Activated naive CD8-positive, alpha-beta T cell treated with anti-CD3 and anti-CD28 coated beads for 36 hours (primary cell): Measurements from ENCODE around the gene PRPF38A. TPM values are rescaled to one million over a fixed set of nuclear protein-coding genes. Genes with fewer than 3 reads are reported as not detected.

Experiments
- DNase-seq: peaks from one replicate; pipeline ENCODE4 v3.0.0; 2021
- H3K27ac Mint-ChIP-seq: one replicate; pipeline ENCODE4 v1.8.0; 2022; ENCODE audit warnings: mild to moderate bottlenecking, moderate library complexity, mixed read lengths
- H3K27me3 Mint-ChIP-seq: one replicate; pipeline ENCODE4 v1.8.0; 2022; ENCODE audit warnings: mild to moderate bottlenecking, mixed read lengths
- H3K36me3 Mint-ChIP-seq: one replicate; pipeline ENCODE4 v1.8.0; 2021; ENCODE audit warnings: mild to moderate bottlenecking, mixed read lengths
- H3K4me1 Mint-ChIP-seq: one replicate; pipeline ENCODE4 v1.8.0; 2021; ENCODE audit warnings: mixed read lengths
- H3K4me3 Mint-ChIP-seq: one replicate; pipeline ENCODE4 v1.8.0; 2022; ENCODE audit warnings: mild to moderate bottlenecking, moderate library complexity, mixed read lengths
- H3K9me3 Mint-ChIP-seq: one replicate; pipeline ENCODE4 v1.8.0; 2022; ENCODE audit warnings: mixed read lengths
- total RNA-seq, 2 experiments: library from RNA; stranded (reverse); gene quantifications; one replicate each; pipeline ENCODE4 v1.2.3, GENCODE V29; 2021

Gene PRPF38A
- total RNA-seq = 100 to 1,000 TPM; 114 to 119 TPM

- peak within 1 kb of the TSS; percentile 100 for H3K4me3 Mint-ChIP-seq
- peaks cover 65% of the 10 kb centered on the region for H3K36me3 Mint-ChIP-seq
- no peaks in the 10 kb centered on the region for H3K27me3 Mint-ChIP-seq
- peak within 1 kb of the TSS; percentile 100 for H3K27ac Mint-ChIP-seq
- H3K9me3 Mint-ChIP-seq = no peaks in the 10 kb centered on the region
- H3K4me1 Mint-ChIP-seq = peaks cover 40% of the 10 kb centered on the region
- peak; percentile 96 for DNase-seq
Observed at GRCh38 chr1:52404116-52404974, at the start of gene PRPF38A, which contains the start of gene ORC1. PRPF38A (plus strand) TSS chr1:52404602; CDS start chr1:52404750, 148 bp downstream. ORC1 (minus strand) TSS chr1:52404423; CDS start chr1:52402223, 2,200 bp downstream.

DNA sequence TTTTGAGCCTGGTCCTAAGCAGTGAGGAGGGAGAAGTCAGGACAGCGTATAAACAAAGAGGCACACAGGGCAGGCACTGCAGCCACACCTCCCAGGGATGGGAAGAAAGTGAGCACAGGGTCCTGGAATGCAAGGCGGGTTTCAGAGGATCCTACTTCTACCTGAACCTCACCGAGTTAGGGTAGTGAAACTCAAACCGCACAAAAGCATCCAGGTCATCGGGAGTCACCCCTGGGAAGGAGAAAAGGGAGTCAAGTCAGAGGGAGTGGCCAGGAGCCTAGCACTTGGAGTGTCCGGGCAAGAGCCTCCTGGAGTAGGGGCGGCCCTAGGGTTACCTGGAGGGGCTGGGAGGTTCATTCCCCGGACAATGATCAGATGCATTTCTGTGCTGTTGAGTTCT lies 49.0 kb upstream of the PRPF38A start:
- peak overlapping the region; percentile 4 for H3K27ac Mint-ChIP-seq
- H3K36me3 Mint-ChIP-seq = peaks cover 25% of the 10 kb centered on the region
- DNase-seq = no peak

GRCh38 chr1:52355847-52356505 lies 48.4 kb upstream of the PRPF38A start:
- Mint-ChIP-seq H3K4me3 (no peak overlapping the region), H3K27me3 (no peaks in the 10 kb centered on the region), H3K27ac (peak overlapping the region; percentile 65), H3K36me3 (peaks cover 25% of the 10 kb centered on the region), H3K9me3 (no peaks in the 10 kb centered on the region), H3K4me1 (no peaks in the 10 kb centered on the region)
- no peak for DNase-seq

More for the DNA sequence above, 49.0 kb upstream of the PRPF38A start:
- Mint-ChIP-seq H3K27me3 (no peaks in the 10 kb centered on the region), H3K4me1 (no peaks in the 10 kb centered on the region), H3K9me3 (no peaks in the 10 kb centered on the region), H3K4me3 (no peak overlapping the region)

DNA sequence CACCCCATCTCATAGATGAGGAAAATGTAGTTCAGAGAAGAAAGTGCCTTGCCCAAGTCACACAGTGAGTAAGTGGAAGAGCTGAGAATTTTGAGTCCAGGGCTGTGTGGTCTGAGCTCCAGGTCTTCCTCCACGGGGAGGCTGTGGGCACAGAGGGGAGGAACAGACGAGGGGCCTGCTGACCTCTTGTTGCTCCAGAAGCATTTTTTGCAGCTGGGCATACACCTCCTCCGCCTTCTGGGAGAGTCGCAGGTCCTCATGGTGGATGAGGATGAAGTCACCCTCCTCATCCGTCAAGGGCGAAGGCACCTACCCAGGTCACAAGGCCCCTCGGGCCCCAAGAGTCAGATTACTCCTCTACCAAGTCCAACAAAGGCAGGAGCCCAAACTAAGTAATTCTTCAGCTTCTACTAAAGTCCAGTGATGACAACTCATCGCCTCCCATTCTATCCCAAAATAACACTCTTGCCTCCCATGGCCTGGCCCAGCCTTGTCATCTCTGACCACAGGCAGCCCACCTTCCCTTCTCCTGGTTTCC lies 47.5 kb upstream of the PRPF38A start:
- no peak overlapping the region for H3K4me3 Mint-ChIP-seq
- H3K36me3 Mint-ChIP-seq = peaks cover 25% of the 10 kb centered on the region
- H3K9me3 Mint-ChIP-seq = no peaks in the 10 kb centered on the region
- peak overlapping the region; percentile 65 for H3K27ac Mint-ChIP-seq
- H3K27me3 Mint-ChIP-seq = no peaks in the 10 kb centered on the region
- peaks cover 2% of the 10 kb centered on the region for H3K4me1 Mint-ChIP-seq
- DNase-seq = no peak

GRCh38 chr1:52357397-52357796 lies 47.0 kb upstream of the PRPF38A start:
- Mint-ChIP-seq H3K4me1 (peaks cover 2% of the 10 kb centered on the region), H3K9me3 (no peaks in the 10 kb centered on the region), H3K27me3 (no peaks in the 10 kb centered on the region), H3K36me3 (peaks cover 25% of the 10 kb centered on the region), H3K27ac (no peak overlapping the region), H3K4me3 (no peak overlapping the region)
- DNase-seq = no peak

- H3K9me3 Mint-ChIP-seq = no peaks in the 10 kb centered on the region
- H3K27me3 Mint-ChIP-seq = no peaks in the 10 kb centered on the region
- H3K4me3 Mint-ChIP-seq = no peak overlapping the region
- H3K27ac Mint-ChIP-seq = no peak overlapping the region
- peaks cover 32% of the 10 kb centered on the region for H3K36me3 Mint-ChIP-seq
- H3K4me1 Mint-ChIP-seq = peaks cover 5% of the 10 kb centered on the region
- DNase-seq = no peak
Observed at GRCh38 chr1:52358851-52359497, 45.4 kb upstream of the PRPF38A start.

DNA sequence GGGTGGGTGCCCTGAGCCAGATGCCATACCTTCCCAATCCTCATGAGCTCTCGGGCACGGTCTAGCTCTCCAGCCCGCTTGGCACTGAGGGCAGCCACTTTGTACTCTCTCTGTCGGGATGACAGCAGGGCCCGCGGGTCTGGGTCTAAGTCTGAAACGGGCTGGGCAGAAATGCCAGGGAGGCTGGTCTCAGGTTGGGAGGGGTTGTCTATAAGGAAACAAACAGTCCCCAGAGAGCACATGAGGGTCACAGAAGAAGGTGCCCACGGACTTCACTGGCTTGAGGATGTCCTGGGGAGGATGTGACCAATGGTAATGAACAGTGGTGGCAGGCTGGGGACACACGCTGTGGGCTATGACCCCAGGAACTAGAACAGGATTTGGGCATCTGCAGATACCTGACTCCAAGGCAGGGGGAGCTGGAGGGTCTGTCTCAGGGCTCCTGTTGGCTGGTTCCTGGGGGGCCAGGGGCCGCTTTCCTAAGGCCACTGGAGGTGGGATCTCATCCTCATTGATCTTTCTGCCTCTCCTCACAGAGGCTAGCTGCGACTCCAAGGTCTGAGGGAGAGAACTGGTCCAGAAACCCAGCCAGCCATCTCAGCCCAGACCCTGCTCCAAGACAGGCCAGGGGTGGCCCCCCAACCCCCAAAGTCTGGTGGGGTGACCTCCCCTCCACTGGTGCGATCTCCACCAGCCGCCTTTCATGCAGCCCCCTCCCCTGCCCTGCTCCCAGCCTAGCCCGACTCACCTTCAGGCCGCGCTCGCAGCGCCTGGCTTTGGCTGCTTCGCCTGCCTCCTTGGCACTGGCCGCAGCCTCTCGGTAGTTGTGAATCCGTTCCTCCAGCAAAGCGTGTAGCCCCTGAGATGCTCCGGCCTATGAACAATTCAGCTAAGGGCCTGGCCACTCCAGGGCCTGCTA lies 44.5 kb upstream of the PRPF38A start:
- Mint-ChIP-seq H3K4me1 (peaks cover 12% of the 10 kb centered on the region), H3K36me3 (peaks cover 31% of the 10 kb centered on the region)

GRCh38 chr1:52360595-52360968 lies 43.8 kb upstream of the PRPF38A start:
- Mint-ChIP-seq H3K4me3 (no peak overlapping the region), H3K27me3 (no peaks in the 10 kb centered on the region), H3K27ac (no peak overlapping the region), H3K9me3 (no peaks in the 10 kb centered on the region), H3K36me3 (peaks cover 29% of the 10 kb centered on the region), H3K4me1 (peaks cover 15% of the 10 kb centered on the region)
- DNase-seq = no peak

More for the DNA sequence above, 44.5 kb upstream of the PRPF38A start:
- Mint-ChIP-seq H3K9me3 (no peaks in the 10 kb centered on the region), H3K27me3 (no peaks in the 10 kb centered on the region), H3K27ac (no peak overlapping the region), H3K4me3 (no peak overlapping the region)
- no peak for DNase-seq

- Mint-ChIP-seq H3K27me3 (no peaks in the 10 kb centered on the region), H3K27ac (peak overlapping the region; percentile 62), H3K9me3 (no peaks in the 10 kb centered on the region), H3K36me3 (peaks cover 22% of the 10 kb centered on the region), H3K4me3 (peak overlapping the region; percentile 98), H3K4me1 (peaks cover 35% of the 10 kb centered on the region)
- DNase-seq = no peak
Observed at GRCh38 chr1:52364235-52364839, 40.1 kb upstream of the PRPF38A start.

DNA sequence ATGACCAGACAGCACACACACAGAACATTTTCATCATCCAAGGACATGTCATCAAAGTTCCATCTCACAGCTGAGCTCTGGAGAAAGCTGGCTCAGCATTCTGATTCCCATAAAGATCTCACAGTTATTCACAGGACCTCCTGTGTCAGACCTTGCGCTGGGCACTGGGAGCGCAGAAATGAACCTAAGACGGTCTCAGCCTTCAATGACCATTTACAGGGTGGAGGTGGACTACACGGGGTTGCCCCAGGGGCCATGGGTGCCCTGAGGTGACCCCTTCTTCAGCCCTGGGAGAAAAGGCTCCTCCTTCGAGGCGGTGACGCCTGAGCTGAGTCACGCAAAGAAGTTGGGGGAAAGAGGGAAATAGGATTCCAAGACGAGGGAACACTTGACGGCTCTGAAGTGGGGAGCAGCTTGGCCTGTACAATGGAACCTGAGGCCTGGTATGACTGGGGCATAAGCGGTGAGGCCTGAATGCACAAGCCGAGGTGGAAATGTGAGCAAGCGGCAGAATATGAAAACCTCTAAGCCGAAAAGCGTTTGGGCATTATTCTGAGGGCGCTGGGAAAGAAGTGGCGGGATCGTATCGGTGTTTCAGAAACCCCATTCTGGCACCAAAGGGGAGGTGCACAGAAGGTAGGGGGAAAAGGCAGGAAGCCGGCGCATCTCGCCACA lies 39.2 kb upstream of the PRPF38A start:
- DNase-seq = peak; percentile 22
- Mint-ChIP-seq H3K4me3 (peak overlapping the region; percentile 98), H3K27me3 (no peaks in the 10 kb centered on the region), H3K36me3 (peaks cover 21% of the 10 kb centered on the region), H3K9me3 (no peaks in the 10 kb centered on the region), H3K4me1 (peaks cover 35% of the 10 kb centered on the region), H3K27ac (peak overlapping the region; percentile 95)

- H3K4me3 Mint-ChIP-seq = peak within 1 kb of the TSS; percentile 98
- H3K4me1 Mint-ChIP-seq = peaks cover 35% of the 10 kb centered on the region
- DNase-seq = peak; percentile 100
- no peaks in the 10 kb centered on the region for H3K9me3 Mint-ChIP-seq
- peaks cover 24% of the 10 kb centered on the region for H3K36me3 Mint-ChIP-seq
- no peaks in the 10 kb centered on the region for H3K27me3 Mint-ChIP-seq
- H3K27ac Mint-ChIP-seq = peak within 1 kb of the TSS; percentile 95
Observed at GRCh38 chr1:52365746-52366516, 38.5 kb upstream of the PRPF38A start, which contains the start of gene CC2D1B. CC2D1B (minus strand) TSS chr1:52366205; CDS start chr1:52364620, 1,585 bp downstream.

DNA sequence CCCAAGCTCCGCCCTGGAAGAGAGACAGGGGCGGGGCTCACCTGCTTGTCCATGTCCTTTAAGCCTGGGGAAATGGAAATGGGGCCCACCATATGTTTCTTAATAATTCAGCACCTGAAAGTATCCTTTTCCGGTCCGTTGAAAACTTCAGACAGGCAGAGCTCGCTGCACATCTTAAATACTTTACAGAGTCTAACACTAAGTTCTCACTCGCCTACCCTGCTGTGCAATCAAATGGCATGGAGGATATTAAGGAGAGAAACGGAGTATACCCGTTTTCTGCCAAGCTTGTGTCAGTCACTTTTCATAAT lies 37.9 kb upstream of the PRPF38A start:
- H3K36me3 Mint-ChIP-seq = peaks cover 27% of the 10 kb centered on the region
- peak overlapping the region; percentile 67 for H3K27ac Mint-ChIP-seq
- H3K4me3 Mint-ChIP-seq = peak overlapping the region; percentile 98
- no peak for DNase-seq
- H3K27me3 Mint-ChIP-seq = no peaks in the 10 kb centered on the region
- no peaks in the 10 kb centered on the region for H3K9me3 Mint-ChIP-seq
- H3K4me1 Mint-ChIP-seq = peaks cover 35% of the 10 kb centered on the region

DNA sequence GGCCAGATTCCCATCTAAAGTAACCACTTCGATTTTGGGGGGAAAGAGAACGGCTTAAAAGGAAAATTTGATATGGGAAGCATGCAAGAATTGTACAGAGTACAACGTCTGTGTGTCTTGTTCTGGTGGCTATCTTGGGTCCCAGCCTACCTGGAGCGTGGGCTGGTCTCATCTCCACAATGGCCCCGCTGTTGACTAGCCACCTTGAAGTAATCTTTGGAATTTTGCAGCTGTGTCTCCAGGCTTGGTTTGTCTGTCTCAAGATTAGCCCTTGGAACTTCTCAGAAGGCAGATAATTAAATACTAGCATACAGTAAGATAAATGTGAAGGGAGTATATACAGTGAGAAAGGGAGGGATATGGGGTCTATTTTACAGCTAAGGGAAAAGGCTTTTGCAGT lies 37.1 kb upstream of the PRPF38A start:
- Mint-ChIP-seq H3K4me1 (peaks cover 33% of the 10 kb centered on the region), H3K27ac (no peak overlapping the region), H3K36me3 (peaks cover 30% of the 10 kb centered on the region), H3K27me3 (no peaks in the 10 kb centered on the region), H3K4me3 (no peak overlapping the region), H3K9me3 (no peaks in the 10 kb centered on the region)
- no peak for DNase-seq
